NCI-H2171 treated with DMSO at 0.1 percent for 48 hours (cell line): ENCODE data around the gene MAT1A.
"Not testable (repeated sequence)": the region's sequence is repeated elsewhere in the genome, so short reads cannot be mapped to it uniquely, and the experiment has no call there.

ENCODE experiments used
- DNase-seq: peaks from one replicate; lab custom pipeline; 2025; lab: John Stamatoyannopoulos, UW

Gene MAT1A

DNA sequence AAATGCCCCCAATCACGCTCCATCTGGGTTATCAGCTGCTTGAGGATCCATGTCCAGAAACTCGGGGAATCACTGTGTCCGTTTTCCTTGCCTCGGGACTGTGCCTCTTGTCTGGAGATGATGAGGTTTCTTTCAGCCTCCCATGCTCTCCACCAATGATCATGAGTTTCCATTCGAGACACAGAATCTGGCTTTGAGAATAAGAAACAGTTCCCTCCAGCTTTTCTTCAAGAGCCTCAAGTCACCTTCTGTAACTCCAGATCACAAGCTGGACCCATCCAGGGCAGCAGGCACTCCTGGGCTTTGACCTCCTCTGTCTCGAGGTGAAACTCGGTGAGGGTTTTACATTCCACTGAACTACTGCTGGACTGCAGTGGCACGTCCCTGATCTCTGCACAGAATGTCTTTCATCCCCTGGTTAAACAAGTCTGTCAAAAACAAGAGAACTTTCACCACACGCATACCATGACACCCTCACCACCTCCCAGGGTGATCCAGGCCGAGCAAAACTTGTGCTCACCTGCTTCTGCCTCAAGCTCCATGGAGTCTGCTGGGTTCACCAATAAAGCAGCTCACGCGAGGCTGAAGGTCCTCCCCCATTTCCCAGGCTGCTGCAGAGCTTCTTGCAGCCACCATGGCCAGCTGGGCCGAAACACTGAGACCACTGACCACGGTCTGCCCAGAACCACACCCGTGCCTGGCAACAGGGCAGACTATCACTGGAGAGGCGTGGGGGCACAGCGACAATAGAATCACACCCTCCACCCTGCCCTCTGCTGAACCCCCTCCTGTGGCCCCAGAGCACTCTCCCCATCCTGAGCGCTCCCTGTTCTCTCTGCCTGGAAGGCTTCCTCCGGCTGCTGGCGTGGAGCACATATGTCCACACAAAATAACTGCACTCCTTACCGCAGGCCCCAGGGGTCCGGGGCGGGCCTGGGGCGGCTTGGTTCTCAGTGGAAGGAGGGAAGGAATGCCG lies 25.1 kb downstream of the MAT1A start:
- no peak for DNase-seq

DNA sequence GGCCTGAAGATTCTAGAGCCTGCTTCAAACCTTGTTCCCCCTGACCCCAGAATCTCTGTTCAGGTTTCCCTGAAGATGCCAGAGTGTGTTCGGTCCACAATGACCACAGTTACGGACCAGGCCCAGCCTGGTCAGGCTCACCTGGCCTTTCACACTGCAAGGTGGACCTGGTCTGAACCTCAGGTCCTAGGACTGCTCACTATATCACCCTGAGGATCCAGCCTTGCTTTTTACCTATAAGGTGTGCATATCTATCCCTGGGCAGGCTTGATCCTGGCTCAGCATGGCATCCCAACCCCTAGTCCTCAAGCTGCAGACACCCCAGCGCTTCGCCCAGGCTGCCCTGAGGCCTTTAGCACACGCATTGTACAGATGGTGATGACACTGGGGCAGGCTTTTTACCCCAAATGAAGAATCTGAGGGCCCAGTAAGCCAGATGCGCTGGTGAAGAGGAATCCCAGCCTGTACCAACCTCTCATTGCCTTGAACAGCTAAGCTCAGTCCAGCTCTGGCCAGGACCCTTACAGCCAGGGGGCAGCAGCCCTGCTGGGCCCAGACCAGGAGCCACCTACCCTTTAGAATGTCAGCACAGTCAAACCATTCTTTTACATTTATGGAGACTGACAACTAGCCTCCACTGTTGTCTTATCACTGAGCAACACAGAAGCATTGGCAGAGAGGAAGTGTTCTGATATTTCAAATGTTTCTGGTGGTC lies 28.0 kb downstream of the MAT1A start:
- DNase-seq = no peak

DNA sequence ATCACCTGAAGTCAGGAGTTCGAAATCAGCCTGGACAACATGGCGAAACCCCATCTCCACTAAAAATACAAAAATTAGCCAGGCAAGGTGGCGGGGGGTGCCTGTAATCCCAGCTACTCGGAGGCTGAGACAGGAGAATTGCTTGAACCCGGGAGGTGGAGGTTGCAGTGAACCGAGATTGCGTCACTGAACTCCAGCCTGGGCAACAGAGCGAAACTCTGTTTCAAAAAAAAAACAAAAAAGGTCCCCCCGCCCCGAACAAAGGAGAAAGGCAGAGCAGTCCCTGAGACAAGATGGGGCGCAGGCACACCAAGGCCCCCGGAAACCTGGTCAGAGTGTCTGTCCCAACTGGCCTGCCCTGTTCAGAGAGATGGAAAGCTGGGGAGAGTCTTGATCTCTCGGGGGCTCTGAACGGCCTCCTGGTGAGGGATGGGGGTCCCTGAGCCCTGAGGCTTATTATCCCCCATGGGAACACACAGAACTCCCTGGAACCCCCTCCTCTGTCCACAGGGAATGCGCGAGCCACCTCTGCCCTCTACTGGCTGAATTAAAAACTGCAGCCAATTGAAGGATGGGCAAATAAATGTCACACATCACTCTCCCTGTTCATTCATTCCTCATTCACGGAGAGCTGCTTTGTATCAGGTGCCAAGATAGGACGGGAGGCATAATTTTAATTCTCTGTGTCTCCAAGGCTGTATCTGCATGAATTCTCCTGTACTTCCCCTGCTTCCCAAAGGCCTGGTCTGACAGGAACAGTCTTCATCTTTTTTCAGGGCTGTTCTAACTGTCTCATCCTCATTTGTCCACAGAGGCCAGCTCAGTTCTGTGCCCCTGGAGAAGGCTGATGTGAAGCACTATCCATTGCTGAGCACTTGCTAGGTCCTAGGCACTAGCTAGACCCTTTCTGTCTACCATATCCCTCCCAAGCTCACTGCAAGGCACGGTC lies 28.9 kb downstream of the MAT1A start:
- no peak for DNase-seq

DNA sequence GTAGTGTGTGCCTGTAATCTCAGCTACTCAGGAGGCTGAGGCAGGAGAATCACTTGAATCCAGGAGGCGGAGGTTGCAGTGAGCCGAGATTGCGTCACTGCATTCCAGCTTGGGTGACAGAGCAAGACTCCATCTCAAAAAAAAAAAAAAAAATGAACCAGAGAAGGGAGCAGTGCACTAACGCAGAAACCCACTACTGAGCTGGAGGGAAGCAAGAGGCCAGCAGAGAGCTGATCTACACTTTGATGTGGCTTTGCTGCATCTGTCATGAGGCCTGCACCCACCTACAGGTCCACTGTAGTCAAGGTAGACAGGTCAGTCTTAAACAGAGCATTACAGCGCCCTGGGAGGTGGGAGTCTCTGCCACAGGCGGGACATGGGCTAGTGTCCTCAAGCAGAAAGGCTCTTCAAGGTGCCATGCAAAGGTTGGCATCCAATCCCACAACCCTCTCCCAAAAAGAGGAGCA lies 30.0 kb downstream of the MAT1A start:
- no peak for DNase-seq

DNA sequence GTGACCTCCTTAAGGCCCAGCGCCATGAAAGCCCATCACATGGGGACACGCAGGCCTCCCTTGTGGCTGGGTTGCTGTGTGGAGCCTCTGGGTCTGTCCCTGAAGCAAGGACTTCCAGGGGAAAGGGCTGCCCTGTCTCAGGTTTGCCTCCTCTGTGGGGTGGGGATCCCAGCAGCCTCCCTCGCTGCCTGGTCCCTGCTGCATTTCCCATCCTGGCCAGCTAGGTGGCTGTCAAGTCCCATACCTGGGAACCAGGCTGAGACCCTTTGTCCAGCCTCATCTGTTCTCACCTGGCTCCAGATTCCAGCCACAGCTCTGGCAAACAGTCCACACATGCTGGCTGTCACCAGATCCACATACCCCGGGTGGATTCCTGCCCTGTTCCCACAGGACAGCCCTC lies 32.7 kb downstream of the MAT1A start:
- not testable (repeated sequence) for DNase-seq

DNA sequence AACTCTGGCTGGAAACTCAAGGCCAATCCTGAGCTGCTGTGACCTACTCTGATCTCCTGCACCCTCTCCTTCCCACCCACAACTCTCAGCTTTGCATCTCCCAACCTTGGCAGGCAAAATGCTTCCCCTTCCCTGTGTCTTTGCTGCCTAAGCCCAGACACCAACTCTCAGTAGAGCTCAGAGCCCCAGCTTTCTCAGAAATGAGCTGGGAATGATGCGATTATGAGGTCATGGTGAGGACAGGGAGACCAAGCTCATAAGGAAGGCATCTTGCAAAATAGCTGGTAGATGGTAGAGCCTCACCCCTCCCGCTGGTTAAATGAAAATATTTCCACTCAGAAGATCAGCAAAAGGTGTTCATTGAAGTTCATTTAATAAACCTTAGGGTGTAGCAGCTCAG lies 34.7 kb downstream of the MAT1A start:
- DNase-seq = not testable (repeated sequence)

- not testable (repeated sequence) for DNase-seq
Observed at GRCh38 chr10:80253963-80254271, 35.5 kb downstream of the MAT1A start.

- DNase-seq = no peak
Observed at GRCh38 chr10:80253266-80253962, 36.0 kb downstream of the MAT1A start.

GRCh38 chr10:80252296-80252887 lies 37.1 kb downstream of the MAT1A start:
- no peak for DNase-seq

DNA sequence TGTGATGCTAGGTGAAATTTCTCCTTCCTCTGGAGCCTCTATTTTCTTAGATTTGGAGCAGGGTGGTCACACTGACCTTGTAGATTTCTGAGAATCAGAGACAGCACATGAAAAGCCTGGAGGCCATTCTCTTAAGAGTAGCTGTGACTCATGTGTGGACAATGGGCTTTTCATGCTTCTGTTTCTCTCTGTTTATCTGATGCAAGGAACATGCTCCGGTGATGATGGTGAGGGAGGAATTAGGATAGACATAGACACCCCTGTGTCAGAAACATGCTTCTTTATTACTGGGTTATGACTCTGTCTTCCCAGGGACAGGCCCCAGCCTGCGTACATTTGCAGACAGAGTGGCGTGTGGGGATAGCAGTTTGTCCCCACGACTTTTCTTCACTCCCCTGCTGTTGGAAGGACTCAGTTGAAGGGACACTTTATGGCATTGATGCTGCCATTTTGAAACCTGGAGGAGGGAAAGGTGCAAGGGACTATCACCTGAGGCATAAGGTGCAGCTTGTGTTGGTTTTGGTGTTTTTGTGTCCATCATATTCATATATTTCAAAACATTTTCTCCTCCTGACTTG lies 37.7 kb downstream of the MAT1A start:
- DNase-seq = not testable (repeated sequence)

- not testable (repeated sequence) for DNase-seq
Observed at GRCh38 chr10:80250399-80250798, 39.1 kb downstream of the MAT1A start.

GRCh38 chr10:80249906-80250305 lies 39.6 kb downstream of the MAT1A start:
- not testable (repeated sequence) for DNase-seq

- not testable (repeated sequence) for DNase-seq
Observed at GRCh38 chr10:80247611-80248010, 41.8 kb downstream of the MAT1A start.

DNA sequence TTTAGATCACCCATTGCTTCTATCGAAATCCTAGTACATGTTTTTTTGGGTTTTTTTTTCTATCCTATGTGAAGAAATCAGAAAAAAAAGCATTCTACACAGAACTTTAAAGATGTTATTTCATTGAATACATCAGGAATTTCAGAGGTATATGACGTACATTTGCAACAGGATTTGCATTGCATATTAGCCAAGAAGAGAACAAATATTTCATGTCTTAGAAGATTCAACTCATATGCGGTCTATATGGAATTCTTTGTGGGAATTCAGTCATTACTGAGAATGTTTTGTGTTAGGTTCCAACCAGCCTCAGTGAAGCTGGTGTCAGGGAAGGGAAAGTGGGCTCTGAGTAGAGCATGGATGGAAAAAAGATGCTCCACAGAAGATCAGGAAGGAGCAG lies 45.1 kb downstream of the MAT1A start:
- not testable (repeated sequence) for DNase-seq

DNA sequence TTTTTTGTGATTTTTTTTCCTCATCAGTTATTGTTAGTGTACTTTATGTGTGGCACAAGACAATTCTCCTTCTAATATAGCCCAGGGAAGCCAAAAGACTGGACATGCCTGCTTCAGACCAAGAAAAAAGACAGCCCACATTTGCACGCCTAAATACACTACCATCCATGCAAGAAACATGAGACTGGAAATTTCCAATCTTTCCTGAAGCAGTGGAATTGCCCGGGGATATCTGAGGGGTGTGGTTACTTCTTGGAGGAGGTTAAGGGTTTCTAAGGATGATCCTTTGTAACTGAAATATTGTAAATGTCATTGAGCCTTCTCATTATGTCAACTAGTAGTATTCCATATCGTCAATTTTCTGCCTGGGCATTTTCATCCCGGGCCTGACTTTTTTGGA lies 47.1 kb downstream of the MAT1A start:
- DNase-seq = not testable (repeated sequence)

DNA sequence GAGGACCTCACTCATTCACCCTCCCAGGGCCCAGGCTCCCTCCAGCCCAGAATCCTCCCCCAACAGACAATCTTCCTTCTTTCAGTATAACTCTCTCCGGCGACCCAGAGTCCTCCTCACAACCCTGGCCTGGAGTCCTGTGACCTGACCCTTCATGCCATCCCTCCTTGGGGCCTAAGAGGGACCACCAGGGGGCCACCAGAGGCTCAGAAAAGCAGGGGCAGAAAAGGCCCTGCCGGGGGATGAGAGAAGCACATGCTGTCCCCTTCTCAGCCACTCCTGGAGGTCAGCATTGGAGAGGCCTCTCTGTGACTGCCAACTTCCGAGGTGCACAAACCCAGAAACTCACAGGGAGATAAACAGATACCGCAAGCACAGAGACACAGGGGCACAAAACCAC lies 53.0 kb downstream of the MAT1A start:
- not testable (repeated sequence) for DNase-seq

DNA sequence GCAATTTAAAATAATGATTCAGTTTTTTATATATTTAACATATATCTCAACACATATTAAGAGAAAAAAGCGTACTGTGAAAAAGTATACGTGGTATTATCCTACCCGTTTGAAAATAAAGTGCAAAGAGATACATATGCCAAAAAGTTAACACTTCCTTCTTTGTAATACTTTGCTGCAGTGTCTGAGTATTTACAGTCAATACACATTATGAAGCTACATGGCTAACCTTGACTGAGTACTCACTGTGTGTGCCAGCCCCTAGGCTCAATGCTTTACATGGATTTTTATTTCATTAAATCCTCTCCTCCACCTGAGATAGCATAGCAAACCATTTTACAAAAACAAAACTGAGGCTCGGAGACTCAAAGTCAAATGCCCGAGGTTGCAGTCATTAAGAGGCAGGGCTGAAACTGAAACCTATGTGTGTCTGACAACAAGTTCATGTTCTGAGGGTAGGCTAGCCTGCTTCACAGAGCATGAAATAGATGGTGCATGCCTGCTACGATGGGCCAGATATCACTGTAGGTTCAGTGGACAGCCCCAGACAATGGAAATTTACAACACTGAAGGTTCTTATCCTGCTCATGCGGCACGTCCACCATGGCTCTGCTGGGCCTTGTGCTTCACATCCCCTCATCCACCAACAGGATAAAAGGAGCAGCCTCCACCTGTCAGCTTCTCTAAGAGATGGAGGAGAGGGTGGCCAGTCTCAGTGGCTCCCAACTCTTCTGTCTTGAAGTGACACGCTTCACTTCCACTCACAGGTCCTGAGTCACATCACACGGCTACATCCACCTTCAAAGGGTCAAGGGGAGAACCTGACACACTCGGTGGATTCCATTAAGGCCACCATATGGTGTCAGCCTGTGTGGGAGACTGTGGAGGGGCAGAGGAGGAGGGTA lies 54.9 kb downstream of the MAT1A start:
- DNase-seq = not testable (repeated sequence)

DNA sequence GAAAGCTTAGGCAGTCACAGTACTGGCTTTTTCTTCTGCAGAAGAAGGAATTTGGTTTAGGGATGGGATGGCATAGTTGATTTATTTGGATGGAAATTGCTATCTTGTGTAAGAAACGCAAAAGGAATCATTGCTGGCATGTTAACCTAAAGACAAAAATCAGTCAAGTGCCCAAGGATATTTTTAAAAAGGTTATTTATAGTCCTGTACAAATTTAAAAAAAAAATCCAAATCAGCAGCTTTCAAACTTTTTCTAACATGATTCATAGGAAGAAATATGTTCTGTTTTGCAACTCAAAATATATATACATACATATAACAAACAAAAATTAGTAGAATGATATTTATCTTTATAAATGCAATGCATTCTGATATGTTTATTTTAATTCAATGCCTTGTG lies 55.6 kb downstream of the MAT1A start:
- DNase-seq = not testable (repeated sequence)

GRCh38 chr10:80226723-80227122 lies 62.7 kb downstream of the MAT1A start:
- not testable (repeated sequence) for DNase-seq
